Progenitor cell of endocrine pancreas (in vitro differentiated cells): Measurements from ENCODE around the gene TNFAIP8L2. TPM values are rescaled to one million over a fixed set of nuclear protein-coding genes. Genes with fewer than 3 reads are reported as not detected.

Experiments
- DNase-seq: peaks from one replicate; pipeline ENCODE4 v3.0.0; 2021; ENCODE audit warnings: low spot score; ENCODE audit not compliant: unreplicated experiment
- H3K27ac Mint-ChIP-seq: 2 replicates; pipeline ENCODE4 v1.8.0; 2021; ENCODE audit warnings: mild to moderate bottlenecking, moderate library complexity, mixed read lengths
- H3K27me3 Mint-ChIP-seq: 2 replicates; pipeline ENCODE4 v1.8.0; 2021; ENCODE audit warnings: mixed read lengths
- H3K36me3 Mint-ChIP-seq: 2 replicates; pipeline ENCODE4 v1.8.0; 2022; ENCODE audit warnings: mixed read lengths; ENCODE audit not compliant: insufficient read depth
- H3K4me1 Mint-ChIP-seq: 2 replicates; pipeline ENCODE4 v1.8.0; 2021; ENCODE audit warnings: low read depth, mixed read lengths
- H3K4me3 Mint-ChIP-seq: 2 replicates; pipeline ENCODE4 v1.8.0; 2021; ENCODE audit warnings: low read depth, mild to moderate bottlenecking, moderate library complexity, mixed read lengths
- H3K9me3 Mint-ChIP-seq: 2 replicates; pipeline ENCODE4 v1.8.0; 2021; ENCODE audit warnings: low read depth, mixed read lengths
- total RNA-seq: library from RNA; stranded (reverse); gene quantifications from 2 replicates; pipeline ENCODE4 v1.2.1, GENCODE V29; 2021
- TF ChIP-seq, protein P1 (sequence below): fragments of 200-600 bp; sonication (generic); IDR thresholded peaks from one replicate; pipeline ENCODE4 v1.5.0; 2021; ENCODE audit warnings: antibody characterized with exemption, mild to moderate bottlenecking; ENCODE audit not compliant: unreplicated experiment

TNFAIP8L2 gene
- total RNA-seq, 1 donor from 2014 or later = not detected

DNA sequence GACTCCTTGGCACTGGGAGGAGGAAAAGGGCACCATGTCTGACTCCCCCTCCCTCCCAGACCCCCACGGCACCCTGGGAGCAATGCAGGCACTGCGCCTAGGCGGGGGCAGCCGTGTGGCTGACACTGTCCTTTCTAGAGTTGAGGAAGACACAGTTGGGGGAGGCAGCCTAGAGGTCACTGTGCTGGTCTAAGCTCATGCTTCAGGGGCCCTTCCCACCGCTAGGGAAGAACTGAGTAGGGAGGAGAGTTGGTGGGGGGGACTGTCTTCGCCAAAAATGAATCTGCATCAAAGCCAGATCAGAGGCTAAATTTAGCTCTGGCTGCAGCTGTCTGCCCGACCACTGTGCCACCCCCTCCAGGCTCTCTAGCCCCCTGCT lies 13.4 kb upstream of the TNFAIP8L2 start:
- H3K36me3 Mint-ChIP-seq = peaks cover 3% of the 10 kb centered on the region
- H3K4me1 Mint-ChIP-seq = peaks cover 10% of the 10 kb centered on the region
- H3K27me3 Mint-ChIP-seq = peaks cover 11% of the 10 kb centered on the region
- H3K9me3 Mint-ChIP-seq = no peaks in the 10 kb centered on the region
- no peak overlapping the region for H3K27ac Mint-ChIP-seq
- H3K4me3 Mint-ChIP-seq = no peak overlapping the region
- no peak for DNase-seq
- TF ChIP-seq, protein P1, sequence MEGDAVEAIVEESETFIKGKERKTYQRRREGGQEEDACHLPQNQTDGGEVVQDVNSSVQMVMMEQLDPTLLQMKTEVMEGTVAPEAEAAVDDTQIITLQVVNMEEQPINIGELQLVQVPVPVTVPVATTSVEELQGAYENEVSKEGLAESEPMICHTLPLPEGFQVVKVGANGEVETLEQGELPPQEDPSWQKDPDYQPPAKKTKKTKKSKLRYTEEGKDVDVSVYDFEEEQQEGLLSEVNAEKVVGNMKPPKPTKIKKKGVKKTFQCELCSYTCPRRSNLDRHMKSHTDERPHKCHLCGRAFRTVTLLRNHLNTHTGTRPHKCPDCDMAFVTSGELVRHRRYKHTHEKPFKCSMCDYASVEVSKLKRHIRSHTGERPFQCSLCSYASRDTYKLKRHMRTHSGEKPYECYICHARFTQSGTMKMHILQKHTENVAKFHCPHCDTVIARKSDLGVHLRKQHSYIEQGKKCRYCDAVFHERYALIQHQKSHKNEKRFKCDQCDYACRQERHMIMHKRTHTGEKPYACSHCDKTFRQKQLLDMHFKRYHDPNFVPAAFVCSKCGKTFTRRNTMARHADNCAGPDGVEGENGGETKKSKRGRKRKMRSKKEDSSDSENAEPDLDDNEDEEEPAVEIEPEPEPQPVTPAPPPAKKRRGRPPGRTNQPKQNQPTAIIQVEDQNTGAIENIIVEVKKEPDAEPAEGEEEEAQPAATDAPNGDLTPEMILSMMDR = no peak

GRCh38 chr1:151143986-151144385 lies 12.5 kb upstream of the TNFAIP8L2 start:
- Mint-ChIP-seq H3K36me3 (peaks cover 3% of the 10 kb centered on the region), H3K4me1 (peaks cover 10% of the 10 kb centered on the region), H3K4me3 (no peak overlapping the region), H3K9me3 (no peaks in the 10 kb centered on the region), H3K27me3 (peaks cover 16% of the 10 kb centered on the region), H3K27ac (no peak overlapping the region)
- TF ChIP-seq, protein P1 = no peak
- no peak for DNase-seq

DNA sequence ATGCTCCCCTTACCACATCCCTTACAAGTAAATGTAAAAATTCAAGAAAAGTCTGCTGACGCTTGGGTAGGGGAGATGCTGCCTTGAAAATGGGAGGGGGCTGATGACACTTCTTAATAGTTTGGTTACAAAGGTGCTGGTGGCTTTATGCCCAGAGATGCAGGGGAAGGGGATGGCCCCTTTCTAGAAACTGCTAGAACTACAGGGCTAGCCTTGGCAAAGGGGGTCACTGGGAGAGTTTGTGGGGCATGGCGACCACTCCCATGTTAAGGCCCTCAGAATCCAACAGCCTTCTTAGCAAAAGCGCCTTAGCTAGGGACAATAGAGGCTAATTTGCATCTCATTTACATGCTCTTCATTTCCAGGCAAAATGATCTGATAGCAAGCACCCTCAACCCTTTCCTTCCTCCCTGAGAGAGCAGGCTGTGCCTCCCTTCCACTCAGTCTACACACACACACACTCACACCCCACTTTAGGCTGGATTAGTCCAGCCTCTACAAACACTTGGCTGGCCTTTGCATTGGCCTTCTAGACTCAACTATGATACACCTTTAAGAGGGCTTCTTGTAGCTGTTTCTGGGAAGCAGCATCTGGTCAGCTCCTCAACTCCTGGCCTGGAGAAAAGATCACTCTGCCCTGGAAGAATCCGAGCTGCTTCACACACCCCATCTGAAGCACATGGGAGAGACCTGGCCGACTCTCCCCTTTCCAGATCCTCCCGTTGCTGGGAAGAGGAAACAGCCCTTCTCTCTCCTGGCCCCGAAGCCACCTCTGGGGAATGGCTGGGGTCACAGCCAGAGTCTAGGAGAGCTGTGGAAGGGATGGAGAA lies 11.8 kb upstream of the TNFAIP8L2 start:
- Mint-ChIP-seq H3K27ac (no peak overlapping the region), H3K4me1 (peaks cover 10% of the 10 kb centered on the region), H3K27me3 (peaks cover 16% of the 10 kb centered on the region), H3K9me3 (no peaks in the 10 kb centered on the region), H3K4me3 (peak overlapping the region; percentile 91), H3K36me3 (peaks cover 3% of the 10 kb centered on the region)
- no peak for DNase-seq
- TF ChIP-seq, protein P1 = no peak

GRCh38 chr1:151145304-151146071 lies 11.0 kb upstream of the TNFAIP8L2 start:
- Mint-ChIP-seq H3K27me3 (peaks cover 19% of the 10 kb centered on the region), H3K4me1 (peaks cover 10% of the 10 kb centered on the region), H3K9me3 (no peaks in the 10 kb centered on the region), H3K27ac (no peak overlapping the region), H3K36me3 (peaks cover 2% of the 10 kb centered on the region), H3K4me3 (peak overlapping the region; percentile 91)
- no peak for DNase-seq
- TF ChIP-seq, protein P1 = no peak

GRCh38 chr1:151146072-151146411 lies 10.4 kb upstream of the TNFAIP8L2 start:
- H3K36me3 Mint-ChIP-seq = peaks cover 2% of the 10 kb centered on the region
- H3K4me3 Mint-ChIP-seq = peak overlapping the region; percentile 91
- H3K27me3 Mint-ChIP-seq = peaks cover 19% of the 10 kb centered on the region
- DNase-seq = no peak
- TF ChIP-seq, protein P1 = no peak
- H3K27ac Mint-ChIP-seq = no peak overlapping the region
- peaks cover 10% of the 10 kb centered on the region for H3K4me1 Mint-ChIP-seq
- no peaks in the 10 kb centered on the region for H3K9me3 Mint-ChIP-seq
